Keratinocyte (primary cell): ENCODE measurements around the gene PRDM10. TPM values are rescaled to one million over a fixed set of nuclear protein-coding genes. Genes with fewer than 3 reads are reported as not detected.

Source experiments
- DNase-seq: peaks from one replicate; pipeline ENCODE4 v3.0.0-alpha.2; 2011; ENCODE audit warnings: low read depth, missing footprints, low spot score
- FAIRE-seq: peaks from 2 replicates; lab custom pipeline; 2011; peaks lifted over from hg19 to GRCh38; lab: Jason Lieb, UNC
- H2AFZ ChIP-seq: 2 replicates; pipeline ENCODE4 v1.6.0; 2012; ENCODE audit warnings: low read length, control low read depth, inconsistent platforms; ENCODE audit not compliant: control insufficient read depth
- H3K27ac ChIP-seq: 2 replicates; pipeline ENCODE4 v1.5.1; 2011; ENCODE audit warnings: low read length; ENCODE audit not compliant: control insufficient read depth, insufficient read depth
- H3K27me3 ChIP-seq: 3 replicates; pipeline ENCODE4 v1.6.0; 2011; ENCODE audit warnings: low read length; ENCODE audit not compliant: control insufficient read depth, insufficient read depth; ENCODE audit errors: extremely low read depth
- H3K36me3 ChIP-seq, 2 experiments: 2 replicates in 1 of 2; 3 replicates in 1 of 2; pipeline ENCODE4 v1.5.1; 2011; ENCODE audit warnings: low read length in 2 of 2, mild to moderate bottlenecking in 1 of 2; ENCODE audit not compliant: control insufficient read depth in 2 of 2, insufficient read depth in 2 of 2; ENCODE audit errors: extremely low read depth in 1 of 2
- H3K4me1 ChIP-seq: 3 replicates; pipeline ENCODE4 v1.5.1; 2011; ENCODE audit warnings: low read length; ENCODE audit not compliant: control insufficient read depth, insufficient read depth; ENCODE audit errors: extremely low read depth
- H3K4me2 ChIP-seq: 3 replicates; pipeline ENCODE4 v1.6.0; 2011; ENCODE audit warnings: low read depth, low read length; ENCODE audit not compliant: control insufficient read depth, insufficient read depth; ENCODE audit errors: extremely low read depth
- H3K4me3 ChIP-seq, 3 experiments: fragments of 200-600 bp in 1 of 3; sonication (generic) in 1 of 3; 2 replicates in 2 of 3; 3 replicates in 1 of 3; pipeline ENCODE4 v1.5.1; 2011 to 2016; ENCODE audit warnings: low read length in 3 of 3, mild to moderate bottlenecking in 3 of 3, control low read depth in 2 of 3, inconsistent platforms in 1 of 3, low read depth in 1 of 3, mixed read lengths in 1 of 3, mixed run types in 1 of 3, moderate library complexity in 1 of 3; ENCODE audit not compliant: control insufficient read depth in 2 of 3, insufficient read depth in 2 of 3; ENCODE audit errors: extremely low read depth in 1 of 3
- H3K79me2 ChIP-seq: 2 replicates; pipeline ENCODE4 v1.6.0; 2012; ENCODE audit warnings: low read length; ENCODE audit not compliant: control insufficient read depth, insufficient read depth
- H3K9ac ChIP-seq: 3 replicates; pipeline ENCODE4 v1.6.0; 2011; ENCODE audit warnings: low read length; ENCODE audit not compliant: control insufficient read depth, insufficient read depth; ENCODE audit errors: extremely low read depth
- H3K9me1 ChIP-seq: 3 replicates; pipeline ENCODE4 v1.6.0; 2011; ENCODE audit warnings: low read length; ENCODE audit not compliant: control insufficient read depth, insufficient read depth; ENCODE audit errors: extremely low read depth
- H3K9me3 ChIP-seq: 2 replicates; pipeline ENCODE4 v1.5.1; 2012; ENCODE audit warnings: low read depth, low read length; ENCODE audit not compliant: control insufficient read depth
- H4K20me1 ChIP-seq: 3 replicates; pipeline ENCODE4 v1.6.0; 2011; ENCODE audit warnings: low read length; ENCODE audit not compliant: control insufficient read depth, insufficient read depth; ENCODE audit errors: extremely low read depth
- EZH2 ChIP-seq: IDR thresholded peaks from one replicate; pipeline ENCODE4 v1.6.1; 2012; ENCODE audit warnings: inconsistent platforms, mild to moderate bottlenecking, low read length, moderate library complexity
- dilution Hi-C: fragments of 300-500 bp; cut with MboI; formaldehyde crosslinking; loops from one replicate; pipeline ENCODE4 v1.7.0; 2020; ENCODE audit warnings: low sequenced_read_pairs; ENCODE audit not compliant: extremely low pct_ligation_motif_present
- polyA plus RNA-seq, 5 experiments: library from polyadenylated mRNA; depleted of rRNA in 3 of 5; stranded (reverse) in 3 of 5; stranded (forward) in 1 of 5; unstranded in 1 of 5; fragments of >200 nt; gene quantifications; 1 replicate in 1 of 5; 2 replicates in 3 of 5; 3 replicates in 1 of 5; pipeline versions ENCODE4 v1.2.1 to v1.2.3, GENCODE V29; 2011 to 2012; ENCODE audit warnings: missing spikeins in 2 of 5, low read depth in 1 of 5, low replicate concordance in 1 of 5
- TF ChIP-seq, protein P1 (sequence below), 3 experiments: IDR thresholded peaks in 1 of 3; conservative IDR thresholded peaks in 1 of 3; optimal IDR thresholded peaks in 1 of 3; 2 replicates in 2 of 3; 3 replicates in 1 of 3; pipeline versions ENCODE3 to v1.5.1; 2011; ENCODE audit warnings: low read length in 3 of 3, mild to moderate bottlenecking in 3 of 3, moderate library complexity in 2 of 3, control low read depth in 1 of 3, inconsistent platforms in 1 of 3; ENCODE audit not compliant: insufficient read depth in 2 of 3; ENCODE audit errors: extremely low read depth in 1 of 3

PRDM10 gene
- polyA plus RNA-seq, 1 donor (not counting 4 experiments of a cell fraction or from before 2014, with no cell fraction given), result 4.7 TPM

- Histone ChIP-seq H3K4me2 (no peak overlapping the region), H3K9me1 (no peaks in the 10 kb centered on the region), H3K27me3 (no peaks in the 10 kb centered on the region), H2AFZ (no peak overlapping the region), H3K27ac (no peak overlapping the region), H4K20me1 (peaks cover 3% of the 10 kb centered on the region), H3K79me2 (no peaks in the 10 kb centered on the region), H3K36me3 (peaks cover 12 to 13% of the 10 kb centered on the region in 2 experiments), H3K4me1 (no peaks in the 10 kb centered on the region), H3K9ac (no peak overlapping the region), H3K9me3 (no peaks in the 10 kb centered on the region), H3K4me3 (no peak overlapping the region)
- FAIRE-seq (no peak), DNase-seq (no peak)
- no peak for TF ChIP-seq EZH2
- dilution Hi-C loops, result loop anchor here (25.0 kb wide), 1 partner anchor 190 kb away; no protein-coding TSS in a partner anchor
These were observed 55.7 kb downstream of the PRDM10 start for GRCh38 chr11:129946965-129947364.

GRCh38 chr11:129946256-129946655 is 56.4 kb downstream of the PRDM10 start:
- H3K9me3 ChIP-seq, result no peaks in the 10 kb centered on the region

More at GRCh38 chr11:129946256-129946655, 56.4 kb downstream of the PRDM10 start:
- no peak overlapping the region for H3K4me3 ChIP-seq
- H2AFZ ChIP-seq, result no peak overlapping the region
- TF ChIP-seq, protein P1, sequence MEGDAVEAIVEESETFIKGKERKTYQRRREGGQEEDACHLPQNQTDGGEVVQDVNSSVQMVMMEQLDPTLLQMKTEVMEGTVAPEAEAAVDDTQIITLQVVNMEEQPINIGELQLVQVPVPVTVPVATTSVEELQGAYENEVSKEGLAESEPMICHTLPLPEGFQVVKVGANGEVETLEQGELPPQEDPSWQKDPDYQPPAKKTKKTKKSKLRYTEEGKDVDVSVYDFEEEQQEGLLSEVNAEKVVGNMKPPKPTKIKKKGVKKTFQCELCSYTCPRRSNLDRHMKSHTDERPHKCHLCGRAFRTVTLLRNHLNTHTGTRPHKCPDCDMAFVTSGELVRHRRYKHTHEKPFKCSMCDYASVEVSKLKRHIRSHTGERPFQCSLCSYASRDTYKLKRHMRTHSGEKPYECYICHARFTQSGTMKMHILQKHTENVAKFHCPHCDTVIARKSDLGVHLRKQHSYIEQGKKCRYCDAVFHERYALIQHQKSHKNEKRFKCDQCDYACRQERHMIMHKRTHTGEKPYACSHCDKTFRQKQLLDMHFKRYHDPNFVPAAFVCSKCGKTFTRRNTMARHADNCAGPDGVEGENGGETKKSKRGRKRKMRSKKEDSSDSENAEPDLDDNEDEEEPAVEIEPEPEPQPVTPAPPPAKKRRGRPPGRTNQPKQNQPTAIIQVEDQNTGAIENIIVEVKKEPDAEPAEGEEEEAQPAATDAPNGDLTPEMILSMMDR (optimal IDR thresholded peaks at IDR 0.05 in 1 of 3, IDR thresholded peaks at IDR 0.05 in 1 of 3, conservative IDR thresholded peaks at IDR 0.05 in 1 of 3; ENCODE audit: extremely low read depth in 1 of 3, insufficient read depth in 2 of 3, low read length in 3 of 3), result no peak
- no peak for TF ChIP-seq EZH2
- H3K79me2 ChIP-seq, result no peaks in the 10 kb centered on the region
- no peaks in the 10 kb centered on the region for H3K4me1 ChIP-seq
- dilution Hi-C loops, result loop anchor here (25.0 kb wide), 1 partner anchor 191 kb away; no protein-coding TSS in a partner anchor
- no peak overlapping the region for H3K9ac ChIP-seq
- FAIRE-seq (no peak), DNase-seq (no peak)
- no peak overlapping the region for H3K27ac ChIP-seq
- H3K27me3 ChIP-seq, result no peaks in the 10 kb centered on the region
- H3K36me3 ChIP-seq, result peaks cover 15 to 17% of the 10 kb centered on the region in 2 experiments
- no peak overlapping the region for H3K4me2 ChIP-seq
- H3K9me1 ChIP-seq, result no peaks in the 10 kb centered on the region
- peaks cover 3% of the 10 kb centered on the region for H4K20me1 ChIP-seq
